Esophagus squamous epithelium (tissue), 5 donors: ENCODE measurements around the gene ACSF3. TPM values are rescaled to one million over a fixed set of nuclear protein-coding genes. Genes with fewer than 3 reads are reported as not detected.

Source experiments
- DNase-seq: peaks from one replicate; lab custom pipeline; 2025; lab: John Stamatoyannopoulos, UW
- H3K27ac ChIP-seq, 4 donors: fragments of 200-600 bp; sonication (generic); one replicate each; pipeline ENCODE4 v1.5.1; 2016 to 2019; ENCODE audit warnings: mild to moderate bottlenecking in 1 of 4
- H3K27me3 ChIP-seq, 4 donors: fragments of 200-600 bp; sonication (generic); 1 replicate in 3 of 4; 2 replicates in 1 of 4; pipeline versions ENCODE4 v1.5.1 to v1.6.0; 2017 to 2021; ENCODE audit warnings: antibody characterized with exemption in 1 of 4
- H3K36me3 ChIP-seq, 3 donors: fragments of 200-600 bp; sonication (generic); one replicate each; pipeline ENCODE4 v1.5.1; 2016 to 2019
- H3K4me1 ChIP-seq, 3 donors: fragments of 200-600 bp; sonication (generic); one replicate each; pipeline ENCODE4 v1.5.1; 2017 to 2019
- H3K4me3 ChIP-seq, 4 donors: fragments of 200-600 bp; sonication (generic); 1 replicate in 3 of 4; 2 replicates in 1 of 4; pipeline ENCODE4 v1.5.1; 2016 to 2019; ENCODE audit warnings: mild to moderate bottlenecking in 2 of 4, moderate library complexity in 1 of 4
- H3K9me3 ChIP-seq, 3 donors: fragments of 200-600 bp; sonication (generic); one replicate each; pipeline ENCODE4 v1.5.1; 2016 to 2019
- CTCF ChIP-seq, 6 experiments: fragments of 450-650 bp in 4 of 6; fragments of 200-600 bp in 2 of 6; sonication (generic) in 2 of 6; IDR thresholded peaks; one replicate each; pipeline ENCODE4 v1.5.1; 2016 to 2019; ENCODE audit warnings: antibody characterized with exemption in 6 of 6, mild to moderate bottlenecking in 4 of 6, moderate library complexity in 4 of 6
- POLR2A ChIP-seq, 4 donors: fragments of 450-650 bp; IDR thresholded peaks; one replicate each; pipeline ENCODE4 v1.6.1; 2017; ENCODE audit warnings: antibody characterized with exemption in 4 of 4, mild to moderate bottlenecking in 4 of 4, moderate library complexity in 3 of 4
- whole genome bisulfite sequencing, 2 donors: methylation state at CpG; one replicate each; pipeline ENCODE4 v1.1.5; 2018; 5-methylcytosine and 5-hydroxymethylcytosine counted together
- intact Hi-C: fragments of 100-400 bp; cut with DNase I; formaldehyde crosslinking; loops from one replicate; pipeline ENCODE4 v1.15.0; 2022
- total RNA-seq, 4 donors: library from RNA; depleted of rRNA; stranded (reverse); fragments of >200 nt; gene quantifications; one replicate each; pipeline ENCODE4 v1.1.0, GENCODE V29; 2016
- donor health status: DM: yes; HTN: yes; CAD: no.

ACSF3 gene
- total RNA-seq, 4 donors from 2014 or later: 15.1 to 21.1 (median 17.4) TPM

DNA sequence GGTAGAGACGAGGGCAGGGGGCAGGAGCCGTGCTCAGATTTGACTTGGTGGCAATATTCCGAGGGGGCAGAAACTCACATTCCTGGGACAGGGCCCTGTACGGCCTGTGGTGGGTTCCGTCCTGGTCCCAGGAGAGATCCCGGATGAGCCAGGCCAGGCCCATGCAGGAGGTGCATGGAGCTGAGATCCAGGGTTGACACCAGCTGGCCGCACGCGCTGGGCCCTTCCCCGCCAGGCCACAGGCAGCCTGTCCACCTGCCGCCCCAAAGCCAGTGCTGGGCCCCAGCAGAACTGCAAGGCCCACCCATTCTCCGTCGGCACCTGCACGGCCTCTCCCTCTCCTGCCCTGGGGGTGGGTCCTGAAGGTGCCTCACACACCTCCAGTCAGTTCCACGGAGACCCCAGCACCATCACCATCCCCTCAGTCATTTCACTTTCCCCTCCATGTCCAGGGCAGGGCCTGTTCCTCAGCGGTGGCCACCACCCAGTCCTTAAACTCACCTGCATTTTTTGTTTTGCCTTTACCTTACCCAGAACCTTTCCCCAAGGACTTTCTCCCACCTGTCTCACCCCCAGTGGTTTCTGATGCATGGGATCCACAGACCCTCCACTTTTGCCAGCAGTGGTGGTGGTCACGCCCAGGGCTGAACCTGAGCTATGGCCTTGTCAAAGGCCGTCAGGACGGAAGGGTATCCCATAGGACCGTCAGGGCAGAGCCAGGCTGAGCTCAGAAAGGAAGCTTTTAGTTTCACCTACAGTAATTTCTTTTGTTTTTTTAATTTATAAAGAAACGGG lies 52.8 kb downstream of the ACSF3 start:
- 98 to 100% methylated on average over 7 to 16 of the region's 21 CpGs for WGBS, 2 donors
- H3K36me3 ChIP-seq: peaks cover 0 to 89% (median 5%) of the 10 kb centered on the region in 3 donors

GRCh38 chr16:89147085-89147817 lies 53.6 kb downstream of the ACSF3 start:
- DNase-seq: no peak
- no peak overlapping the region for H3K4me3 ChIP-seq
- H3K9me3 ChIP-seq: peaks cover 0 to 3% (median 0%) of the 10 kb centered on the region in 3 donors
- TF ChIP-seq POLR2A (IDR thresholded peaks at IDR 0.05): no peak
- TF ChIP-seq CTCF (IDR thresholded peaks at IDR 0.05): no peak
- intact Hi-C loops: no loop called here
- peaks cover 0 to 89% (median 5%) of the 10 kb centered on the region in 3 donors for H3K36me3 ChIP-seq
- no peak overlapping the region for H3K27ac ChIP-seq
- no peaks in the 10 kb centered on the region for H3K27me3 ChIP-seq
- peaks cover 3 to 9% (median 6%) of the 10 kb centered on the region in 3 donors for H3K4me1 ChIP-seq
- WGBS, 2 donors: 86 to 92% methylated on average over 8 to 9 of the region's 11 CpGs

More for the DNA sequence above, 52.8 kb downstream of the ACSF3 start:
- Histone ChIP-seq H3K4me3 (no peak overlapping the region), H3K9me3 (peaks cover 0 to 6% (median 0%) of the 10 kb centered on the region in 3 donors), H3K27ac (no peak overlapping the region), H3K27me3 (no peaks in the 10 kb centered on the region), H3K4me1 (peaks cover 3 to 9% (median 6%) of the 10 kb centered on the region in 3 donors)
- TF ChIP-seq CTCF (IDR thresholded peaks at IDR 0.05) (no peak), POLR2A (IDR thresholded peaks at IDR 0.05) (no peak)
- no peak for DNase-seq
- intact Hi-C loops: no loop called here

DNA sequence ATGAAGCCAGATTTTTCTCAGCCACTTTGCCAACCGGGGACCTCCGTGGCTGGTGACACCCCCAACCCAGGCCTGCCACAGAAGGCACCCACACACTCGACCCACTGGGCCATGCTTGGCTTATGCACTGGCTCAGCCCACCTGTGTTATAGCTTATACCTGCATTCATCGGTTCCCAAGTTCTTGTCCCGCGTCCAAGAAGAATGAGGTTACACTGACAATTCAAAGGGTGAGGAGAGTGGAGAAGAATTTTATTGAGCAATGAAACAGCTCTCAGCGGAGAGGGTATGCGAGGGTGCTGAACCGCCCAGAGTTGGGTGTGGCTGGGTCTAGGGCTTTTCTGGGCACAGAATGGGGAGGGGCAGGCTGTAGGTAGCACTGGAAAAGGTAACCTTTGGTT lies 55.7 kb downstream of the ACSF3 start:
- intact Hi-C loops: no loop called here
- 81 to 82% methylated on average over 3 to 9 of the region's 9 CpGs for WGBS, 2 donors
- Histone ChIP-seq H3K27ac (peak overlapping the region in 2 of 4 donors; percentile 58 to 61), H3K36me3 (peaks cover 0 to 68% (median 5%) of the 10 kb centered on the region in 3 donors), H3K27me3 (no peaks in the 10 kb centered on the region), H3K9me3 (no peaks in the 10 kb centered on the region), H3K4me1 (peaks cover 13 to 24% (median 18%) of the 10 kb centered on the region in 3 donors), H3K4me3 (no peak overlapping the region)
- TF ChIP-seq CTCF (IDR thresholded peaks at IDR 0.05): no peak
- TF ChIP-seq POLR2A (IDR thresholded peaks at IDR 0.05): no peak
- no peak for DNase-seq

GRCh38 chr16:89150090-89150835 lies 56.6 kb downstream of the ACSF3 start:
- no peak for DNase-seq
- peak overlapping the region in 3 of 4 donors; percentile 16 to 61 (median 58) for H3K27ac ChIP-seq
- H3K36me3 ChIP-seq: peaks cover 0 to 60% (median 5%) of the 10 kb centered on the region in 3 donors
- no peaks in the 10 kb centered on the region for H3K27me3 ChIP-seq
- intact Hi-C loops: no loop called here
- TF ChIP-seq CTCF (IDR thresholded peaks at IDR 0.05) (no peak), POLR2A (IDR thresholded peaks at IDR 0.05) (no peak)
- no peaks in the 10 kb centered on the region for H3K9me3 ChIP-seq
- H3K4me1 ChIP-seq: peaks cover 21 to 33% (median 24%) of the 10 kb centered on the region in 3 donors
- no peak overlapping the region for H3K4me3 ChIP-seq
- 69 to 70% methylated on average over 6 to 11 of the region's 18 CpGs for whole genome bisulfite sequencing, 2 donors
